HFF-Myc (cell line): ENCODE measurements around the gene MED8.

Source experiments
- DNase-seq: peaks from one replicate; pipeline ENCODE4 v3.0.0-alpha.2; 2011; ENCODE audit warnings: low read depth; ENCODE audit errors: extremely low read depth
- H3K4me3 ChIP-seq: replicated peaks from 2 replicates; pipeline ENCODE4 v1.5.1; 2011; ENCODE audit warnings: low read depth, mild to moderate bottlenecking, control low read depth, low read length
- TF ChIP-seq, protein P1 (sequence below): IDR thresholded peaks from 2 replicates; pipeline ENCODE4 v1.5.1; 2012; ENCODE audit warnings: mild to moderate bottlenecking, low read depth, low read length, control low read depth; ENCODE audit errors: missing control alignments

MED8 gene

DNA sequence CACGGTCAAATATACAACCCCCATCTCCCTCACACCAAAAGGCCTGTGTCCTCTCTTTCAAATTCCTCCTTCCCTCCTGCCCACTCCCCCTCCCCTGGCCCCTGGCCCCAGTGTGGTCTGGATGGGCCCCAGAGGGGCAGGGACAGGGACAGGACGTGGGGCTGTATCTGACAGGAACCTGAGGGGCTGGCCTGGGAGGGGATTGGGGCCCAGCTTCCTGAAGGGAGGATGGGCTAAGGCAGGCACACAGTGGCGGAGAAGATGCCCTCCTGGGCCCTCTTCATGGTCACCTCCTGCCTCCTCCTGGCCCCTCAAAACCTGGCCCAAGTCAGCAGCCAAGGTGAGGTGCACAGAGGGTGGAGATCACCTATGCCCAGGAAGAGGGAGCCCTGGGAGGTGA lies 52.0 kb downstream of the MED8 start, which contains the start of gene MPL:
Gene MPL, plus strand, starts transcription at position 231 of the 400 bp plus-strand sequence. Its CDS starts 31 bp downstream, at position 262.
- DNase-seq, result no peak
- TF ChIP-seq, protein P1, sequence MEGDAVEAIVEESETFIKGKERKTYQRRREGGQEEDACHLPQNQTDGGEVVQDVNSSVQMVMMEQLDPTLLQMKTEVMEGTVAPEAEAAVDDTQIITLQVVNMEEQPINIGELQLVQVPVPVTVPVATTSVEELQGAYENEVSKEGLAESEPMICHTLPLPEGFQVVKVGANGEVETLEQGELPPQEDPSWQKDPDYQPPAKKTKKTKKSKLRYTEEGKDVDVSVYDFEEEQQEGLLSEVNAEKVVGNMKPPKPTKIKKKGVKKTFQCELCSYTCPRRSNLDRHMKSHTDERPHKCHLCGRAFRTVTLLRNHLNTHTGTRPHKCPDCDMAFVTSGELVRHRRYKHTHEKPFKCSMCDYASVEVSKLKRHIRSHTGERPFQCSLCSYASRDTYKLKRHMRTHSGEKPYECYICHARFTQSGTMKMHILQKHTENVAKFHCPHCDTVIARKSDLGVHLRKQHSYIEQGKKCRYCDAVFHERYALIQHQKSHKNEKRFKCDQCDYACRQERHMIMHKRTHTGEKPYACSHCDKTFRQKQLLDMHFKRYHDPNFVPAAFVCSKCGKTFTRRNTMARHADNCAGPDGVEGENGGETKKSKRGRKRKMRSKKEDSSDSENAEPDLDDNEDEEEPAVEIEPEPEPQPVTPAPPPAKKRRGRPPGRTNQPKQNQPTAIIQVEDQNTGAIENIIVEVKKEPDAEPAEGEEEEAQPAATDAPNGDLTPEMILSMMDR, result no peak
- no peak within 1 kb of the TSS for H3K4me3 ChIP-seq

DNA sequence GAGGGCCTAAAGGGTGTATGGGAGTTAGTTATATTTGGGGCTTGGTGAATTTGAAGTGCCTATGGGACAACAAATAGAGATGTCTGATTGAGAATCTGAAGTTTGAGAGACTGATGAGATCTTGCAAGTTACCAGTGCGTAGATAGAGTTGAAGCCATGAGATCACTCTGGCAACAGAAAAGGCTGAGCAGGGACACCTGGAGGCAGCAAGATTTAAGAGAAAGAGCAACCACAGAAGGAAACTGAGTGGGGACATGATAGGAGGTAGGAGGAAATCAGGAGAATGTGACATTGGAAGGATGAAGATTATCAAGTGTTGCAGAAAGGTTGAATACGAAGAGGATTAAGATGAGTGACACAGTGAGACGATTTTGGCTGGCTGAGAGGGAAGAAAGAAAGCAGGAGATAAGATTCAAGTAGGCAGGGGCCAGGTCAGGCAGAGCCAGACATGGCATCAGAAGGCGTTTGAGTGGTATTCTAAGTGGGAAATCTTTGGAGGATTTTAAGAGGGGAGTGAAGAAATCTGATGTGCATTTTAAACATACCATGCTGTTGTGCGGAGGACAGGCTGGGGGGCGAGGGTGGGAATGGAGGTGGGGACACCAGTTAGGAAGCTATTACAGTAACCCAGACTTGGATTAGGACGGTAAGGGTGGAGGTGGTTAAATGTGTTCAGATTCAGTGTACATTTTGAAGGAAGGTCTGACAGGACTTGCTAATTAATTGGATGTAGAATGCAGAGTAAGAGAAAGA lies 55.0 kb downstream of the MED8 start:
- no peak overlapping the region for H3K4me3 ChIP-seq
- TF ChIP-seq, protein P1, result no peak
- DNase-seq, result no peak
